Fibroblast of the aortic adventitia (primary cell): ENCODE data around the gene NRN1. TPM values are rescaled to one million over a fixed set of nuclear protein-coding genes. Genes with fewer than 3 reads are reported as not detected.

Experiments used
- DNase-seq: peaks from one replicate; pipeline ENCODE4 v3.0.0-alpha.2; 2010; ENCODE audit warnings: low read depth
- H3K4me3 ChIP-seq: 2 replicates; pipeline ENCODE4 v1.5.1; 2011; ENCODE audit warnings: low read depth, mild to moderate bottlenecking, control low read depth, low read length, moderate library complexity
- total RNA-seq: library from RNA; depleted of rRNA; stranded (reverse); fragments of >200 nt; gene quantifications from 2 replicates; pipeline ENCODE4 v1.2.3, GENCODE V29; 2012; ENCODE audit warnings: low replicate concordance
- TF ChIP-seq, protein P1 (sequence below): IDR thresholded peaks from 2 replicates; pipeline ENCODE4 v1.5.1; 2011; ENCODE audit warnings: mild to moderate bottlenecking, low read length, control low read depth, inconsistent platforms; ENCODE audit not compliant: insufficient read depth

NRN1 gene
- total RNA-seq, 1 donor: not detected

DNA sequence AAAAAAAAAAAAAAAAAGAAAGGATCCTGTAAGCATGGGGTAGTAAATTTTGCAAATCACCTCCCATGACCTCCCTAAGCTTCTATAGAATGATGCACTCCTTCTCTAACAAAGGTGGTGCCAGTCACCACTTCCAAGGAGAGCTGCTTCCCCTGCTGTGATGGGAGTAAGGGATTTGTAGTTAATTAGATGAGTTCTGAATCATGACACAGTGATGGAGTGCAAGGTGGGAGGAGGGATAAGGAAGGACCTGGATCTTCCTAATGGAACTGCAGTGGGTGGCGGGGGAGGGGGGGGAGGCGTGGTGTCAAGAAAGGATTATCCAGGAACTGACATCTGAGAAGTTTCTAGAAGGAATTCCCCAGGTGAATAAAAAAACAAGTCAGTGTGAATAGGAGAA, 47.8 kb downstream of the NRN1 start:
- TF ChIP-seq, protein P1, sequence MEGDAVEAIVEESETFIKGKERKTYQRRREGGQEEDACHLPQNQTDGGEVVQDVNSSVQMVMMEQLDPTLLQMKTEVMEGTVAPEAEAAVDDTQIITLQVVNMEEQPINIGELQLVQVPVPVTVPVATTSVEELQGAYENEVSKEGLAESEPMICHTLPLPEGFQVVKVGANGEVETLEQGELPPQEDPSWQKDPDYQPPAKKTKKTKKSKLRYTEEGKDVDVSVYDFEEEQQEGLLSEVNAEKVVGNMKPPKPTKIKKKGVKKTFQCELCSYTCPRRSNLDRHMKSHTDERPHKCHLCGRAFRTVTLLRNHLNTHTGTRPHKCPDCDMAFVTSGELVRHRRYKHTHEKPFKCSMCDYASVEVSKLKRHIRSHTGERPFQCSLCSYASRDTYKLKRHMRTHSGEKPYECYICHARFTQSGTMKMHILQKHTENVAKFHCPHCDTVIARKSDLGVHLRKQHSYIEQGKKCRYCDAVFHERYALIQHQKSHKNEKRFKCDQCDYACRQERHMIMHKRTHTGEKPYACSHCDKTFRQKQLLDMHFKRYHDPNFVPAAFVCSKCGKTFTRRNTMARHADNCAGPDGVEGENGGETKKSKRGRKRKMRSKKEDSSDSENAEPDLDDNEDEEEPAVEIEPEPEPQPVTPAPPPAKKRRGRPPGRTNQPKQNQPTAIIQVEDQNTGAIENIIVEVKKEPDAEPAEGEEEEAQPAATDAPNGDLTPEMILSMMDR: no peak
- no peak for DNase-seq
- no peak overlapping the region for H3K4me3 ChIP-seq

DNA sequence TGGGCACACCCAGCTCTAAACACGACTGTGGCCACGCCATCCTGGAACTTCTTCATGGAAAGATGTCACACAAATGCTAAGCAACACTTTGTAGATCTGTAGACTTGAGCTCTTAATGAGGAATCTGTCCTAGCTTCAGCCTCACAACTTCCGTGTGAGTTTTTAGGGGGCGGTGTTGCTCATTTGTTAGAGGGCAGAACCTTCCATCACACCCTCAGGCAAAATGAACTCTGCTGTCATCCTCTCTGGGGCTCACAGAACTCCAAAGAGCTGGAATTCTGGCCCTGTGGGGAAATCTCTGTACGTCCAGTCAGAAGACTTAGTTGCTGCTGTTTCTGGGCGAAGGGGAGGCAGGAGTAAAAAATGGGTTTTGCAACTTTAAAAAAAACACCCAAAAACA, 49.8 kb downstream of the NRN1 start:
- DNase-seq: no peak
- TF ChIP-seq, protein P1: no peak

DNA sequence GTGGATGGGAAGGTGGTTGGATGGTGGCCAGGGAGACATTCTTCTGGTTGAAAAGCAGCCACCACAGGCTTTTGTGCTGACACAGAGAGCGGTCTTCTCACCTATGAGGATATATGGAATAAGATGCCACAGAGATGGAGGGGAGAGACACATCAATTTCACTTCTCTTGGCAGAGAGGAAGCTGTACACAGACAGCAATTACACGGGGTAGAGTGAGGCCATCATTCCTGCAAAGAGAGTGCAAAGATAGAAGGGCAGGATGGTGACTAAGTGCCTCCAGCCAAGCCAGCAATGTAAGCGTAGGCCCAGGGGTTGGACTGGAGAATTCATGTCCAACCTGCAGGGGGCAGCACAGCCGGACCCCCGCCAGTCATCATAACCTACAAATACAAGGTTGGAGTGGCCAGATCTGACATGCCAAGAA, 56.4 kb downstream of the NRN1 start:
- TF ChIP-seq, protein P1: peak; percentile 18
- no peak for DNase-seq
- no peak overlapping the region for H3K4me3 ChIP-seq

More for the DNA sequence above, 49.8 kb downstream of the NRN1 start:
- no peak overlapping the region for H3K4me3 ChIP-seq
